Heart left ventricle (tissue), 13 donors: ENCODE results near the gene KCNK1.

ENCODE experiments used
- POLR2A ChIP-seq, 2 donors: fragments of 450-650 bp; IDR thresholded peaks; one replicate each; pipeline ENCODE4 v1.6.1; 2017; ENCODE audit warnings: antibody characterized with exemption in 2 of 2, mild to moderate bottlenecking in 2 of 2, moderate library complexity in 2 of 2
- TF ChIP-seq, protein P1 (sequence below), 12 donors: fragments of 200-600 bp; sonication (generic) in 4 of 12; IDR thresholded peaks; one replicate each; pipeline versions ENCODE4 v1.5.0 to v1.8.0; 2018 to 2022; ENCODE audit warnings: antibody characterized with exemption in 12 of 12, mild to moderate bottlenecking in 5 of 12
- donor health status: ischemic (EF 13 %, LVEDD 7.1; RV severe dilation, severe dysfunction).
- donor health status: DM: no; HTN: yes; CAD: no.
- donor health status: DM: no; HTN: no; CAD: no.
- donor health status: ischemic (EF 25% LVEDD 6.9; RV normal size, moderate dysfunction).
- donor health status: ischemic (EF 25% LVEDD 5.7; RV mildly dilated, moderate dysfunction).
- donor health status: ischemic (EF 35%, LVEDD 5.7; RV mildly dilated, moderate dysfunction).
- donor health status: nonischemic (EF 11% LVEDD 7.7; RV severe dilation, severe dysfunction).
- donor health status: DM: yes; HTN: yes; CAD: no.
- donor health status: PGD.
- donor health status: ischemic (EF 29% LVEDD 5.4; RV normal size, mild dysfunction).
- donor health status: nonischemic (EF 23%, LVEDD 6.1; RV moderate dilation, normal function).

DNA sequence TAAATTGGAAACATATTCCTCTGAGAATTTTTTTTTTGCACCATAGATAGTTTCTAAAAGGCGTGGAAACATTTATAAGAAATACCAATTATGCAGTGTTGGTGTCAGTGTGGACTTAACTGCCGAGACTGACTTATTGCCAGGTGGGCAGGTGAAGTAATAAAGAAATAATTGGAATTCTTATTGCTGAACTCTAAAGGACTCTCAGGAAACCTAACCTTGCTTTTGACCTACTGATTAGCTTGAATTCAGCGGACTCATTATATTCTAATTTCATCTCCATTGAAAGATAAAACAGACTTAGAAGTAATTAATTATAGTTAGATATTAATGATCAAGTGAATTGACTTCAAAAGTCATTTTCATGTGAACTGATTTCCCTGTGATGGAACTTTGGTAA lies 26.3 kb downstream of the KCNK1 start:
- TF ChIP-seq, protein P1, sequence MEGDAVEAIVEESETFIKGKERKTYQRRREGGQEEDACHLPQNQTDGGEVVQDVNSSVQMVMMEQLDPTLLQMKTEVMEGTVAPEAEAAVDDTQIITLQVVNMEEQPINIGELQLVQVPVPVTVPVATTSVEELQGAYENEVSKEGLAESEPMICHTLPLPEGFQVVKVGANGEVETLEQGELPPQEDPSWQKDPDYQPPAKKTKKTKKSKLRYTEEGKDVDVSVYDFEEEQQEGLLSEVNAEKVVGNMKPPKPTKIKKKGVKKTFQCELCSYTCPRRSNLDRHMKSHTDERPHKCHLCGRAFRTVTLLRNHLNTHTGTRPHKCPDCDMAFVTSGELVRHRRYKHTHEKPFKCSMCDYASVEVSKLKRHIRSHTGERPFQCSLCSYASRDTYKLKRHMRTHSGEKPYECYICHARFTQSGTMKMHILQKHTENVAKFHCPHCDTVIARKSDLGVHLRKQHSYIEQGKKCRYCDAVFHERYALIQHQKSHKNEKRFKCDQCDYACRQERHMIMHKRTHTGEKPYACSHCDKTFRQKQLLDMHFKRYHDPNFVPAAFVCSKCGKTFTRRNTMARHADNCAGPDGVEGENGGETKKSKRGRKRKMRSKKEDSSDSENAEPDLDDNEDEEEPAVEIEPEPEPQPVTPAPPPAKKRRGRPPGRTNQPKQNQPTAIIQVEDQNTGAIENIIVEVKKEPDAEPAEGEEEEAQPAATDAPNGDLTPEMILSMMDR (IDR thresholded peaks at IDR 0.05) = no peak
- no peak for TF ChIP-seq POLR2A (IDR thresholded peaks at IDR 0.05)
